OCI-LY1 (cell line): ENCODE measurements around the gene FGF14.

Source experiments
- EZH2 ChIP-seq: fragments of 200-600 bp; sonication (generic), shearing (Covaris generic); IDR thresholded peaks from 2 replicates; pipeline ENCODE4 v1.8.0; 2017; ENCODE audit warnings: borderline replicate concordance, mixed run types, mild to moderate bottlenecking, antibody characterized with exemption, low read length, moderate library complexity, mixed read lengths
- TF ChIP-seq, protein P1 (sequence below): fragments of 200-600 bp; sonication (generic), shearing (Covaris generic); IDR thresholded peaks from 2 replicates; pipeline ENCODE4 v1.5.1; 2017; ENCODE audit warnings: mild to moderate bottlenecking, antibody characterized with exemption, low read length, moderate library complexity, mixed read lengths

DNA sequence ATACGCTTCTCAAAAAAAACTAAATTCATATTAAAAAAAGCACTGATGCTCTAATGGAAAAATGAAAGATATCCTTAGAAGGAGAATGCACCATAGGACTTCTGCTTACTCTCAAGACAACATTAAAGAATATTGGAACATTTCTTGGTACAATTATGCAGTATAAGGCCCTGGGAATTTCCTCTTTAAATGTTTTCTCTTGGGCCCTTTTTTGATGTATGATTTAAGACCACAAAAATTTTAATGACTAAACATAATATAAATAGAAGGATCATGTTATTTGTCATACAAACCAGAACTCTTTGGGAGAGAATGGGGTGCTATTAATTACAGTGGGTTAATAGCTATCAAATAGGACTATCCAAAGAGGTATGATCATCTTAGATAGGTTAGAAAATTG, 403.7 kb downstream of the FGF14 start:
- TF ChIP-seq, protein P1, sequence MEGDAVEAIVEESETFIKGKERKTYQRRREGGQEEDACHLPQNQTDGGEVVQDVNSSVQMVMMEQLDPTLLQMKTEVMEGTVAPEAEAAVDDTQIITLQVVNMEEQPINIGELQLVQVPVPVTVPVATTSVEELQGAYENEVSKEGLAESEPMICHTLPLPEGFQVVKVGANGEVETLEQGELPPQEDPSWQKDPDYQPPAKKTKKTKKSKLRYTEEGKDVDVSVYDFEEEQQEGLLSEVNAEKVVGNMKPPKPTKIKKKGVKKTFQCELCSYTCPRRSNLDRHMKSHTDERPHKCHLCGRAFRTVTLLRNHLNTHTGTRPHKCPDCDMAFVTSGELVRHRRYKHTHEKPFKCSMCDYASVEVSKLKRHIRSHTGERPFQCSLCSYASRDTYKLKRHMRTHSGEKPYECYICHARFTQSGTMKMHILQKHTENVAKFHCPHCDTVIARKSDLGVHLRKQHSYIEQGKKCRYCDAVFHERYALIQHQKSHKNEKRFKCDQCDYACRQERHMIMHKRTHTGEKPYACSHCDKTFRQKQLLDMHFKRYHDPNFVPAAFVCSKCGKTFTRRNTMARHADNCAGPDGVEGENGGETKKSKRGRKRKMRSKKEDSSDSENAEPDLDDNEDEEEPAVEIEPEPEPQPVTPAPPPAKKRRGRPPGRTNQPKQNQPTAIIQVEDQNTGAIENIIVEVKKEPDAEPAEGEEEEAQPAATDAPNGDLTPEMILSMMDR: no peak
- TF ChIP-seq EZH2: no peak
